Mammary epithelial cell (primary cell): ENCODE measurements around the gene F2RL3.

Source experiments
- CTCF ChIP-seq, 2 donors: IDR thresholded peaks in 1 of 2; conservative IDR thresholded peaks in 1 of 2; 2 replicates each; pipeline ENCODE4 v1.5.1; 2011 to 2012; ENCODE audit warnings: inconsistent platforms in 2 of 2, low read length in 2 of 2, mild to moderate bottlenecking in 2 of 2, control low read depth in 1 of 2, low read depth in 1 of 2; ENCODE audit not compliant: insufficient read depth in 1 of 2; ENCODE audit errors: extremely low read depth in 1 of 2
- EZH2 ChIP-seq: IDR thresholded peaks from 2 replicates; pipeline ENCODE4 v1.6.1; 2012; ENCODE audit warnings: low read length, inconsistent platforms, borderline replicate concordance

- TF ChIP-seq CTCF (conservative IDR thresholded peaks at IDR 0.05 in 1 of 2, IDR thresholded peaks at IDR 0.05 in 1 of 2; ENCODE audit: extremely low read depth in 1 of 2, insufficient read depth in 1 of 2, low read depth in 1 of 2, low read length in 2 of 2) (no peak), EZH2 (no peak)
Observed at GRCh38 chr19:16928916-16929315, 40.1 kb downstream of the F2RL3 start.
